PC-3 (cell line): ENCODE measurements around the gene ST7.

Experiments
- CTCF ChIP-seq: fragments of 300-600 bp; sonication (generic); conservative IDR thresholded peaks from 2 replicates; pipeline ENCODE4 v1.5.1; 2017; ENCODE audit warnings: antibody characterized with exemption, low read depth, mild to moderate bottlenecking, low read length
- EZH2 ChIP-seq: fragments of 300-600 bp; sonication (generic); IDR thresholded peaks from one replicate; pipeline ENCODE4 v1.6.1; 2017; ENCODE audit warnings: antibody characterized with exemption, mild to moderate bottlenecking, low read length; ENCODE audit not compliant: unreplicated experiment
- EZH2phosphoT487 ChIP-seq: fragments of 300-600 bp; sonication (generic); IDR thresholded peaks from 2 replicates; pipeline ENCODE4 v1.6.1; 2018; ENCODE audit warnings: mild to moderate bottlenecking, antibody characterized with exemption, low read length, borderline replicate concordance

GRCh38 chr7:116920359-116920758, 32.9 kb upstream of the ST7 start:
- TF ChIP-seq CTCF (no peak), EZH2phosphoT487 (no peak), EZH2 (no peak)
